Neutrophil (primary cell): ENCODE data around the gene LRRC71.

Experiments
- H3K27ac ChIP-seq: fragments of 200-600 bp; sonication (generic); 2 replicates; pipeline ENCODE4 v1.5.1; 2016; ENCODE audit warnings: mild to moderate bottlenecking, moderate library complexity
- H3K27me3 ChIP-seq: fragments of 200-600 bp; sonication (generic); 2 replicates; pipeline ENCODE4 v1.6.0; 2016; ENCODE audit warnings: mild to moderate bottlenecking
- H3K36me3 ChIP-seq: fragments of 200-600 bp; sonication (generic); 2 replicates; pipeline ENCODE4 v1.5.1; 2017
- H3K4me1 ChIP-seq, 2 experiments: fragments of 200-600 bp in 1 of 2; sonication (generic) in 1 of 2; 1 replicate in 1 of 2; 2 replicates in 1 of 2; pipeline versions ENCODE4 v1.5.1 to v1.6.1; 2013 to 2016; ENCODE audit warnings: low read depth in 1 of 2, low read length in 1 of 2, mild to moderate bottlenecking in 1 of 2, moderate library complexity in 1 of 2; ENCODE audit not compliant: control insufficient read depth in 1 of 2, insufficient read depth in 1 of 2
- H3K4me3 ChIP-seq, 2 experiments: fragments of 200-600 bp in 1 of 2; sonication (generic) in 1 of 2; 1 replicate in 1 of 2; 2 replicates in 1 of 2; pipeline ENCODE4 v1.5.1; 2013 to 2016; ENCODE audit warnings: low read depth in 1 of 2, low read length in 1 of 2, mild to moderate bottlenecking in 1 of 2, moderate library complexity in 1 of 2
- H3K9me3 ChIP-seq: fragments of 200-600 bp; sonication (generic); 2 replicates; pipeline ENCODE4 v1.5.1; 2016
- CTCF ChIP-seq: fragments of 200-600 bp; sonication (generic); IDR thresholded peaks from 2 replicates; pipeline ENCODE4 v1.5.1; 2016; ENCODE audit warnings: antibody characterized with exemption

LRRC71 gene

DNA sequence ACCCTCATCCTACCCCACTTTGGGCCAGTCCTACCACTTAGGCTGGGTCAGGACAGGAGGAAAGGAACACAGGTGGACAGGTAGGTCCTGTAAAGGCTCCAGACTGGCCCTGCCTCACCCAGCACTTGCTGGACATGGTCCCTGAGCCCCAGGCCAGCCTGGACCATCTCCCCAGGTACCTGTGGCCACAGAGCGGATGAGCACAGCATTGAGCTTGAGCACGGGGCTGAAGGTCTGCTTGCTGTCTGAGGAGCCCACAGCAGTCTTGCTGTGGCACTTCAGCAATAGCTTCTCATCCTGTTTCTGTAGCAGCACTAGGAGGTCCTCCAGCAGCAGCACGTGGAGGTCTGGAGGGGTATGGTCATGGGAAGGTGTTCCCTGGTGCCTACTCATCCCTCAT, 23.3 kb downstream of the LRRC71 start:
- Histone ChIP-seq H3K27ac (no peak overlapping the region), H3K36me3 (peaks cover 100% of the 10 kb centered on the region), H3K9me3 (no peaks in the 10 kb centered on the region), H3K27me3 (no peaks in the 10 kb centered on the region), H3K4me3 (no peak overlapping the region), H3K4me1 (no peaks in the 10 kb centered on the region)
- TF ChIP-seq CTCF = no peak

GRCh38 chr1:156944268-156944667, 23.8 kb downstream of the LRRC71 start:
- no peaks in the 10 kb centered on the region for H3K9me3 ChIP-seq
- no peak overlapping the region for H3K27ac ChIP-seq
- TF ChIP-seq CTCF = no peak
- H3K27me3 ChIP-seq = no peaks in the 10 kb centered on the region
- H3K4me3 ChIP-seq = no peak overlapping the region
- peaks cover 100% of the 10 kb centered on the region for H3K36me3 ChIP-seq
- no peaks in the 10 kb centered on the region for H3K4me1 ChIP-seq

DNA sequence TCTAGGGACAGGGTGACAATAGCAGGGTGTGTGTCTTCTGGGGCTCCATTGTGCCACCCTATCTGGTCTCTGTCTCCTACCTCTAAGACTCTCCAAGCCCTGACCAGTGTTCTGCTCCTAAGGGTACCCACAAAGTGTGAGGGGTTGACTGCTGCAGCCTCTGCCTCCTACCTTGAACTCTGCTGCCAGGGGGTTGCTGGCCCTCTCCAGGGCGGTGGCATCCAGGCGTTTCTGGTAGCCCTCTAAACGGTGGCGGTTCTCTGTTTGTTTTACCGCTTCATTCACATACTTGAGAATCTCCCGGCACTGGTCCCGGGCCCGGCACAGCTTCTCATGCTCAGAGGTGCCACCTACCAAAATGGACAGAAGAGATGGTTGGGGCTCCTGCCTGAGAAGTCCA, 24.4 kb downstream of the LRRC71 start:
- no peaks in the 10 kb centered on the region for H3K4me1 ChIP-seq
- H3K4me3 ChIP-seq = no peak overlapping the region
- no peaks in the 10 kb centered on the region for H3K27me3 ChIP-seq
- H3K9me3 ChIP-seq = no peaks in the 10 kb centered on the region
- no peak for TF ChIP-seq CTCF
- H3K27ac ChIP-seq = no peak overlapping the region
- peaks cover 100% of the 10 kb centered on the region for H3K36me3 ChIP-seq

GRCh38 chr1:156945881-156946661, 25.6 kb downstream of the LRRC71 start:
- H3K27me3 ChIP-seq = no peaks in the 10 kb centered on the region
- no peak overlapping the region for H3K27ac ChIP-seq
- no peak overlapping the region for H3K4me3 ChIP-seq
- peaks cover 100% of the 10 kb centered on the region for H3K36me3 ChIP-seq
- no peaks in the 10 kb centered on the region for H3K4me1 ChIP-seq
- H3K9me3 ChIP-seq = no peaks in the 10 kb centered on the region
- TF ChIP-seq CTCF = no peak

- no peak for TF ChIP-seq CTCF
- no peaks in the 10 kb centered on the region for H3K27me3 ChIP-seq
- H3K4me1 ChIP-seq = no peaks in the 10 kb centered on the region
- H3K27ac ChIP-seq = no peak overlapping the region
- H3K4me3 ChIP-seq = no peak overlapping the region
- no peaks in the 10 kb centered on the region for H3K9me3 ChIP-seq
- peaks cover 100% of the 10 kb centered on the region for H3K36me3 ChIP-seq
These were observed 26.7 kb downstream of the LRRC71 start for GRCh38 chr1:156947127-156947526.
